Ascending aorta (tissue), 2 donors: ENCODE data around the gene CCDC33. TPM values are rescaled to one million over a fixed set of nuclear protein-coding genes. Genes with fewer than 3 reads are reported as not detected.

ENCODE experiments used
- DNase-seq, 2 donors: peaks; one replicate each; pipeline ENCODE4 v3.0.0-alpha.2; 2019; ENCODE audit warnings: low spot score in 2 of 2
- H3K27ac ChIP-seq, 2 donors: fragments of 200-600 bp; sonication (generic); one replicate each; pipeline ENCODE4 v1.5.1; 2016 to 2017; ENCODE audit warnings: mild to moderate bottlenecking in 1 of 2
- H3K27me3 ChIP-seq: fragments of 200-600 bp; sonication (generic); one replicate; pipeline ENCODE4 v1.5.1; 2017
- H3K36me3 ChIP-seq, 2 donors: fragments of 200-600 bp; sonication (generic); one replicate each; pipeline ENCODE4 v1.5.1; 2016
- H3K4me1 ChIP-seq, 2 donors: fragments of 200-600 bp; sonication (generic); one replicate each; pipeline ENCODE4 v1.5.1; 2016 to 2017; ENCODE audit warnings: mild to moderate bottlenecking in 1 of 2
- H3K4me3 ChIP-seq, 2 donors: fragments of 200-600 bp; sonication (generic); one replicate each; pipeline ENCODE4 v1.5.1; 2016 to 2017; ENCODE audit warnings: mild to moderate bottlenecking in 1 of 2
- H3K9me3 ChIP-seq, 2 donors: fragments of 200-600 bp; sonication (generic); one replicate each; pipeline ENCODE4 v1.5.1; 2016
- CTCF ChIP-seq, 3 experiments: fragments of 200-600 bp in 2 of 3; fragments of 450-650 bp in 1 of 3; sonication (generic) in 2 of 3; IDR thresholded peaks; one replicate each; pipeline ENCODE4 v1.5.1; 2016 to 2019; ENCODE audit warnings: antibody characterized with exemption in 3 of 3, mild to moderate bottlenecking in 1 of 3, moderate library complexity in 1 of 3
- intact Hi-C: fragments of 100-400 bp; cut with DNase I; formaldehyde crosslinking; loops from one replicate; pipeline ENCODE4 v1.15.1; 2023
- total RNA-seq: library from RNA; depleted of rRNA; stranded (reverse); fragments of >200 nt; gene quantifications from one replicate; pipeline ENCODE4 v1.1.0, GENCODE V29; 2016

CCDC33 gene
- total RNA-seq, 1 donor from 2014 or later = not detected

- H3K4me3 ChIP-seq = peak overlapping the region; percentile 69 to 74
- DNase-seq = peak in 1 of 2 donors; percentile 41
- peaks cover 0 to 11% of the 10 kb centered on the region in 2 donors for H3K4me1 ChIP-seq
- no peaks in the 10 kb centered on the region for H3K36me3 ChIP-seq
- peak overlapping the region in 1 of 2 donors; percentile 6 for H3K27ac ChIP-seq
- intact Hi-C loops = no loop called here
- TF ChIP-seq CTCF (IDR thresholded peaks at IDR 0.05) = no peak
- no peaks in the 10 kb centered on the region for H3K9me3 ChIP-seq
- no peaks in the 10 kb centered on the region for H3K27me3 ChIP-seq
Observed at GRCh38 chr15:74364936-74365597, 128.9 kb downstream of the CCDC33 start.

- H3K4me3 ChIP-seq = peak overlapping the region; percentile 69 to 74
- H3K36me3 ChIP-seq = no peaks in the 10 kb centered on the region
- TF ChIP-seq CTCF (IDR thresholded peaks at IDR 0.05) = no peak
- H3K4me1 ChIP-seq = peaks cover 0 to 11% of the 10 kb centered on the region in 2 donors
- no peaks in the 10 kb centered on the region for H3K27me3 ChIP-seq
- peak in 1 of 2 donors; percentile 71 for DNase-seq
- H3K27ac ChIP-seq = peak overlapping the region in 1 of 2 donors; percentile 6
- H3K9me3 ChIP-seq = no peaks in the 10 kb centered on the region
- intact Hi-C loops = no loop called here
Observed at GRCh38 chr15:74365598-74366445, 129.7 kb downstream of the CCDC33 start.

- intact Hi-C loops = no loop called here
- no peak for TF ChIP-seq CTCF (IDR thresholded peaks at IDR 0.05)
- Histone ChIP-seq H3K4me1 (peaks cover 0 to 11% of the 10 kb centered on the region in 2 donors), H3K27ac (no peak within 1 kb of the TSS), H3K4me3 (peak within 1 kb of the TSS; percentile 69 to 74), H3K9me3 (no peaks in the 10 kb centered on the region), H3K27me3 (no peaks in the 10 kb centered on the region), H3K36me3 (no peaks in the 10 kb centered on the region)
- peak in 1 of 2 donors; percentile 55 for DNase-seq
Observed at GRCh38 chr15:74367296-74367854, 131.2 kb downstream of the CCDC33 start, which contains the start of gene CYP11A1. Gene CYP11A1, minus strand, starts transcription at chr15:74367646. Its CDS starts 61 bp downstream, at chr15:74367585.

GRCh38 chr15:74368121-74368520 is 132.0 kb downstream of the CCDC33 start:
- Histone ChIP-seq H3K4me1 (peaks cover 0 to 11% of the 10 kb centered on the region in 2 donors), H3K9me3 (no peaks in the 10 kb centered on the region), H3K4me3 (no peak overlapping the region), H3K36me3 (no peaks in the 10 kb centered on the region), H3K27me3 (no peaks in the 10 kb centered on the region), H3K27ac (no peak overlapping the region)
- intact Hi-C loops = no loop called here
- DNase-seq = peak in 1 of 2 donors; percentile 37
- TF ChIP-seq CTCF (IDR thresholded peaks at IDR 0.05) = no peak

GRCh38 chr15:74369084-74369745 is 133.1 kb downstream of the CCDC33 start:
- Histone ChIP-seq H3K36me3 (no peaks in the 10 kb centered on the region), H3K4me3 (no peak overlapping the region), H3K27ac (no peak overlapping the region), H3K9me3 (no peaks in the 10 kb centered on the region), H3K4me1 (peaks cover 0 to 15% of the 10 kb centered on the region in 2 donors), H3K27me3 (no peaks in the 10 kb centered on the region)
- intact Hi-C loops = no loop called here
- TF ChIP-seq CTCF (IDR thresholded peaks at IDR 0.05) = no peak
- DNase-seq = peak in 1 of 2 donors; percentile 38
